HG02884 (cell line): ENCODE measurements around the gene CD4.
A peak's percentile ranks its signal among the peaks of the same experiment; 100 is the strongest.
"Not testable (repeated sequence)": the region's sequence is repeated elsewhere in the genome, so short reads cannot be mapped to it uniquely, and the experiment has no call there.

Experiments
- ATAC-seq: cut with Tn5 transposase; IDR thresholded peaks from one replicate; pipeline ENCODE4 v1.9.1; 2021; ENCODE audit warnings: mild to moderate bottlenecking, moderate library complexity; ENCODE audit not compliant: unreplicated experiment

CD4 gene

DNA sequence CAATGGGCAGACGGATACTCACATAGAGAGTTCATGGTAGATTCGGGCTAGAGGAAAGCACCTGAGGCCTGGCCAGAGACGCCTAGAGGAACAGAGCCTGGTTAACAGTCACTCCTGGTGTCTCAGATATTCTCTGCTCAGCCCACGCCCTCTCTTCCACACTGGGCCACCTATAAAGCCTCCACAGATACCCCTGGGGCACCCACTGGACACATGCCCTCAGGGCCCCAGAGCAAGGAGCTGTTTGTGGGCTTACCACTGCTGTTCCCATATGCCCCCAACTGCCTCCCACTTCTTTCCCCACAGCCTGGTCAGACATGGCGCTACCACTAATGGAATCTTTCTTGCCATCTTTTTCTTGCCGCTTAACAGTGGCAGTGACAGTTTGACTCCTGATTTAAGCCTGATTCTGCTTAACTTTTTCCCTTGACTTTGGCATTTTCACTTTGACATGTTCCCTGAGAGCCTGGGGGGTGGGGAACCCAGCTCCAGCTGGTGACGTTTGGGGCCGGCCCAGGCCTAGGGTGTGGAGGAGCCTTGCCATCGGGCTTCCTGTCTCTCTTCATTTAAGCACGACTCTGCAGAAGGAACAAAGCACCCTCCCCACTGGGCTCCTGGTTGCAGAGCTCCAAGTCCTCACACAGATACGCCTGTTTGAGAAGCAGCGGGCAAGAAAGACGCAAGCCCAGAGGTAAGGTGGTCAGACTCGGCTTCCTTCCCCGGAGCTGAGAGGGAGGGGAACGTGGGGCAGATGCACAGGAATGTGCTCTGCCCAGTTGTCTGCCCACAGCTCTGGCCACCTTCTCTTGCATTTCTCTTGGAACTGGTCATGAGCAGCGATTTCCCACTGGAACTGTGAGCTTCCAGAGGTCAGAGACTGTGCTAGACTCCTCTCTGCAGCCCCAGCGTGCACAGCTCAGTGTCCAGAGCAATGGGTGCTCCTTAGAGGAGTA lies at the start of gene CD4:
Gene CD4 (plus strand): TSS at position 557 of the 953 bp plus-strand sequence. CDS start 10,611 bp downstream, outside the sequence.
- ATAC-seq = no peak

DNA sequence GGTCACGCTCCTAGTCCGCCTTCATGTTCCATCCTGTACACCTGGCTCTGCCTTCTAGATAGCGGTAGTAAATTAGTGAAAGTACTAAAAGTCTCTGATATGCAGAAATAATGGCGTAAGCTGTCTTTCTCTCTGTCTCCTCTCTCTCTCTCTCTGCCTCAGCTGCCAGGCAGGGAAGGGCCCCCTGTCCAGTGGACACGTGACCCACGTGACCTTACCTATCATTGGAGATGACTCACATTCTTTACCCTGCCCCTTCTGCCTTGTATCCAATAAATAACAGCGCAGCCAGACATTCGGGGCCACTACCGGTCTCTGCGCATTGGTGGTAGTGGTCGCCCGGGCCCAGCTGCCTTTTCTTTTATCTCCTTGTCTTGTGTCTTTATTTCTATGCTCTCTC lies 47.2 kb upstream of the CD4 start:
- ATAC-seq = not testable (repeated sequence)

DNA sequence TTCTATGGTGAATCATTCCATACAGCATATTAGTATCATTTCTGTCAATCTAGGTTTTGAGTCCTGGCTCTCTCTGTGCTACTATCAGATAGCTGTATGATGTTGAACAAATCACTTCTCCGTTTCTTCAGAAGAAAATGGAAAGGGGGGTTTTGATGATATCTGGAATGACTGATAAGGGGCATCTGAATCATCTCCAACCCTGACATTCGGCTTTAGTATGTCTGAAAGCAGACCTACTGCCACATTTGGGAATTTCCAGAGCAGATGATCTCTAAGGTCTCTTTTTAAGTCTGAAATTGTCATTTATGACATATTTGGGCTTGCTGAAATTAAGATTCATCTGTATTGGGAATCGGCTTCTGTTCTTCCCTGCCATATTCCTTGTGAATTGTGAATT lies 46.5 kb upstream of the CD4 start:
- ATAC-seq = no peak

DNA sequence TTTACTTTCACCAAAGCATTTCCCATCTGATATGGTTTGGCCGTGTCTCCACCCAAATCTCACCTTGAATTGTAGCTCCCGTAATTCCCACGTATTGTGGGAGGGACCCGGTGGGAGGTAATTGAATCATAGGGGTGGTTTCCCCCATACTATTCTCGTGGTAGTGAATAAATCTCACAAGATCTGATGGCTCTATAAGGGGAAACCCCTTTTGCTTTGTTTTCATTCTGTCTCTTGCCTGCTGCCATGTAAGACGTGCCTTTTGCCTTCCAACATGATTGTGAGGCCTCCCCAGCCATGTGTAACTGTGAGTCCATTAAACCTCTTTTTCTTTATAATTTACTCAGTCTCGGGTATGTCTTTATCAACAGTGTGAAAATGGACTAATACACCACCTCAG lies 46.0 kb upstream of the CD4 start:
- not testable (repeated sequence) for ATAC-seq

DNA sequence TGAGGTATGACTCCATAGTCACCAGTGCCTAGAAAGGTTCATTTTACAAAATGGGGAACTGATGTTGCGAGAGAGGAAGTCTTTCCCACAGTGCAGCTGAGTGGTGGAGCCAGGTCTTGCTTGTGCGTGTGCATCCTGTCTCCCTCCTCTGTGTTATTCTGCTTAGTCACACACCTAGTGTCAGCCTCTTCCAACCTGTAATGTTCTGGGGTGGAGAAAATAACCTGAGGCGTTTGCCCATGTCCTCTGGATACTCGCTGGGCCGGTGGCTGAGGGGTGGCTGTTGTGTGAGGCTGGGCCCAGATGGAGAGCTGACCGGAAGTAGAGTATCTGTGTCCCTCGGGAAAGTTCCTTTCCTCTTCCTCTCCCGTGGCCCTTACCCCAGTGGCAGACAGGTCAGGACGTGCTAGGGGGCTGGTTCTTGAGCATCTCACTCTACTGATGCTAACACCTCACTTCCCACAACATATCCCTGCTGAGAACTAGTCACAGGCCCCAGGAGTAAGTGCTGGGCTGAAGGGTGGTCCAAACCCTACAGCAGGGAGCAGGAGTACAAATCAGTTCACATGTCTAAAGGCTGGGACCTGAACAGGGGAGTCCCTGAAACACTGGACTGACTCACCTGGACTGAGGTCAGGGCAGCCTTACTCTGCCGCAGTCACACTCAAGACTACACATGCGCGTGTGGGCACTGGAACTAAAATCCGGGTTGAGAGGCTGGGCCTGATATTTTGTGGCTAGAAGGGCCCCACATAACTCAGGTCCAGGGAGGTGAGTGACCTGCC lies 43.4 kb upstream of the CD4 start:
- no peak for ATAC-seq

DNA sequence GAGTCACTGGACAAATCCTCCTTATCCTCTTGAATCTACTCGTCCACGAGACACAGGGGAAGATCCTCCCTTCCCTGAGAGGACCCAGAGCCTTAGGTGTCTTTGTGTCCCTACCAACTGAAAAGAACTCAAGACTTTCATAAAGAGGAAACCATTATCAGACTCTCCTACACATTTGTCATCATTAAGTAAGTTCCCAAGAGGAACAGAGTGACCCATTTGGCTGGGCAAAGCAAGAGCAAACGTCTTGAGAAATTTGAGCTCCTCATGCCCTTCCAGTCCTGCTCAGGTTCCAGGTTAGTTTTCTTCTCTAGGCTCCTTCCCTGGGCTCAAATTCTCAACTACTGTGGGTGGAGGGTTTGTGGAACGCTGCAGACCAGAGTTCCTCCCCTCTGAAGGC lies 42.1 kb upstream of the CD4 start:
- no peak for ATAC-seq

DNA sequence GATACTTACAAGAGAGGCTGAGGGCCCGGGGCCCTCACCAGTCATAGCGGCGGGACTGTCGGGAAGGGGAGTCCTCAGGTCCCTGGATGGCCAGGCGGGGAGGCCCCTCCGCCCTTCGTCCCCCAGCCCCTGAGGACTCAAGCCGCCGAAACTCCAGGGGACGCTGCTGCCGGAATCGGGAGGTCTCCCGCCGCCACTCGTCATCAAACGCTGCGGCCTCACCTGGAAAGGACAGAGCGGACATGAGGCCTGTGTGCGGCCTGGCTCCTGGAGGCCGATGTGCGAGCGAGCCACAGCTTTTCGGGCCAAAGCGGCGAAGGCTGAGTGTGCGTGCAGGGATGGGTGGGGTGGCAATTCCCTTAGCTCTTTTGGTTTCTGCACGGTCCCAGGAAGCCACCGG lies 40.6 kb upstream of the CD4 start:
- no peak for ATAC-seq

GRCh38 chr12:6750506-6750905 lies 38.8 kb upstream of the CD4 start:
- no peak for ATAC-seq

DNA sequence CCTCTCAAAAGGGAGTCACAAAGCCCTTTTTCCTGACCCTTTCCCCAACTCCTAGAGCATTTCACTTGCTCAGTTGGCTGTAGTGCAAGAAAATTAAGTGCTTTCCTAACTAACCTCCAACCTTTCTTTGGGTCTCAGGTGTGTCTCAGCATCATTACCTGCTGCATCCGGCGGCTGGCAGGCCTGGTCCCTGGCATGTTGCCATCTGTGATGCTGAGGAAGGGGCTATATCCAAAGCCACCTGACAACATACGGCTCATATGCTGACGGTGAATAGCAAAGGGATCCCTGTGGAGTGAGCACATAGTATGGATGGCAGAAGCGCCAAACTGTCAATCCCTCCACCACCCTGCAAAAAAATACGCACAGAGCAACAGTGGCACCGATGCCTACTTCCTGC lies 37.6 kb upstream of the CD4 start:
- ATAC-seq = no peak

DNA sequence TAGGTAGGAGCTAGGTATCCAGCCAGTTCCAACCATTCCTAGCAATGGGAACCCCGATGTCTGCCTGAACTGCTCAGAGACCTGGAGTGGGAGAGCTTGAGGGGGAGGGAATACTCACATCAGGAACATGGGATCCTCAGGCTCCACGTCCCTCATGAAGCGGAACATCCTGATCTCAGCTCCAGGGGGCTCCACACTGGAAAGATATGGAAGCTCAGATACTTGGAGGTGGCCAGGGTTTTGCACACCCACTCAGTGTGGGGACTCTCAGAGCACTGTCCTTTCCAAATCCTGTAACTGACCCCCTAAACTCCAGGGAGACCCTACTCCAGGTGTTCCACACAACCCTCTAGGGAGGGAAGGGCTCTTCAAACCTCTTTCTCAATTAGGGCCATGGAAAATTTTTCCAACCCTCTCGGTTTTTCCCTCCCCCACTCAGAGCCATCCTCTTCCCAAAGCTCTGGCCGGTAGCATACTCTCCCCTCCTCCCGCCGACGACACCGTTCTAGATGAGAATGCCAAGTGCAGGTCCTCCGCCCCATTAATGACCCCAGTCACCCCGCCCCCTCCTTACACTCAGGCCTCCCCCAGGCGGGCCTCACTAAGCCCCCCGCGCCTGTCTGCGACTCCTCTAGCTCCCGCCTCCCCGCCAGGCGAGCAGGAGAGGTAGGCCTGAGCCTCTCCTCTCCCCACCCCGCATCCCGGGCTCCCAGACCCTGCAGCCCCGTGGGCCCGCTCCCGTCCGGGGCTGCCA lies 37.0 kb upstream of the CD4 start:
- no peak for ATAC-seq

DNA sequence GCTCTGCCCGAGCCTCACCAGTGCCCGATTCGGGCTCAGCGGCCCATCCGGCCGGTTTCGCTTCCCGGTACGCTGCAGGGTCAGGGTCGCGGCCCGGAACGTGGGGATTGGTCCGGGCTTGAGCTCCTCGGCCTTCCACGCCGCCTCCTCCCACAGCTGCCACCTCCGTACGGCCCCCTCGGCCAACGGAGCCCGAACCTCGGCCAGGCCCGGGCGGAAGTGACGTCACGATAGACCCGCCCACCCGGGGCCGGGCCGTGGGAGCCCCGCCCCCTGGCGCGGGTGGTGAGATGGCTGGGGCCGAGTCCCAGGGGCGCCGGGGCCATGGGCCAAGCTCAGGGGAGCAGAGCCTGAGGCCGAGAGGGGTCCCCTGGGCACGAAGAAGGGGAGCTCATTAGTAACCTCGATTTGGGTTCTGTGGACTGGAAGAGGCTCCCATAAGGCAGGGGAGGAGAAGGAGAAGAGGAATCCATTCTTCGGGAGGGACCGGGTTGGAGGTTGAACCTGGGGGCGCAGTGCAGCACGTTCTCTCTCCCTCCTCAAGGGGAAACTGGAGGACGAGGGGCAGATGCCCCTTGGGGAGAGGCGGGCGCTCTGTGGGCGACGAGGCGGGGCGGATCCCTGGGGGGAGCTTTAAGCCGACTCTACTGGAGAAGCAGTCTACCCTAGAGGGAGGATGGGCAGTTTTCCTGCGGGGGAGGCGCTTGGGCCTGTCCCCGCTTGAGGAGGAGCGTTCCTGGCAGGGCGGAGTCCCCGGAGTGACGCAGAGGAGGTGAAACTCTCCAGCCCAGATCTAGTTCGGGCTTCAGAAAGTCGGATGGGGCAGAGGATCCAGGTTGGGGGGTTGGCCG lies 36.2 kb upstream of the CD4 start, which contains the start of gene MLF2:
Gene MLF2 (minus strand): TSS at position 221 of the 851 bp plus-strand sequence. CDS start 807 bp downstream, outside the sequence.
- peak; percentile 88 for ATAC-seq

- no peak for ATAC-seq
Measured at GRCh38 chr12:6753772-6754356, 35.5 kb upstream of the CD4 start.

DNA sequence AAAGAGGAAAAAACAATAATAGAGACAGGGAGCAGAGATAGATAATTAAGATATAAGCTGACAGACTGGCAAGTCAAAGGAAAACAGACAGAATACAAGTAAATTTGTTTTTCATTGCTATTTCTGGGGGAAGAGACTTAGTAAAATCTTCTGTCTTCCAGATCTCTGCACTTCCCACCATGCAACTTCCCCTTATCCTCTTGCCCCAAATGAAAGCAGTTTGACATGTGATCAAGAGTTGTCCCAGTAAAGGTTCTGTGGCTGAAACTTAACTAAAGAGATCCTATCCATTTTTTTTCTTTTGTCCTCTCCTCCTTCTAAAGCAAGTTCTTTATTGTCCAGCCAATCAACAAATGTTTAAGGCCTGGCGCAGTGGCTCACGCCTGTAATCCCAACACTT lies 34.9 kb upstream of the CD4 start:
- ATAC-seq = no peak

DNA sequence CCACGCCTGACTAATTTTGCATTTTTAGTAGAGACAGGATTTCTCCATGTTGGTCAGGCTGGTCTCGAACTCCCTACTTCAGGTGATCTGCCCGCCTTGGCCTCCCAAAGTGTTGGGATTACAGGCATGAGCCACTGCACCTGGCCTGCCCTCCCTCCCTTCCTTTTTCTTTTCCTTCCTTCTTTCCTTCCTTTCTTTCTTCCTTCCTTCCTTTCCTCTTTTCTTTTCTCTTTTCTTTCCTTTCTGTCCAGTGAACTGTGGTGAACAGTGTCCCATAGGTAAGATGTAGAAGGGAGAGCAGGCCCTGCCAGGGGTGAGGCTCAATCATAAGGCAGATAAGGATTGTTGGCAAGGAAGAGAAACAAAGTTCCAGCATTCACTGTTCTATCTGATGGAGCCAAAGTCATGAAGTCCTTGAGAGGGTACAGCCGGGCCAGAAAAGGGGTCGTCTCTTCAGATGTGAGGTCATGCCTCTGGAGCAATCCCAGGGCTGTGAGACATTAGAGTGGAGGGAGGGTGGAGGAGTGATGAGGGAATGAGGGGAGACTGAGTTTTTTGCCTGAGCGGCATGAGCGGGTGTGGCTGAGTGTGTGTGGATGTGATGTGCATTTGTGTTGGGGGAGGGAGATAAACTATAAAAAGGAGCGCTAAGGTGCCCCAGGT lies 32.2 kb upstream of the CD4 start:
- ATAC-seq = no peak

- no peak for ATAC-seq
Measured at GRCh38 chr12:6758506-6759095, 30.7 kb upstream of the CD4 start.

GRCh38 chr12:6759741-6760140 lies 29.6 kb upstream of the CD4 start:
- ATAC-seq = no peak

- ATAC-seq = no peak
Measured at GRCh38 chr12:6763380-6763779, 25.9 kb upstream of the CD4 start.

- peak; percentile 87 for ATAC-seq
Measured at GRCh38 chr12:6764011-6764828, 25.1 kb upstream of the CD4 start.
